ENCODE measurements around the gene FUT7.

DNA sequence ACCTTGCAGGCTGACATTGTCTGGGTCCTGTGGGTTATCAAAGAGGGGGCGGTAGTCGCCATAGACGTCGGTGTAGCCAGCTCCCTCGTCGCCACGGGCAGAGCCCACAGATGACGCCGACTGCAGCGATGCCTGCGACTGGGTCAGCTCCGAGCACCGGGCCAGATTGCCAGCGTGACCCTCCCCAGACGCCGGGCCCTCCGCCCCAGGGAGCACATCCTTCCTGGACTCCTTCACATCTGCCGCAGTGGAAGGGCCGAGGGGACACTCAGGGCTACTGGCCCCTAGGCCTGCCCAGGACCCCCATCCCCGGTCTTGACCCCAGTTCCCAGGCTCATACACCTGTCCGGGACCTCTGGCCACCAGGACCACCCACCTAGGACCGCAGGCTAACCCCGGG lies 17.7 kb downstream of the FUT7 start:
- TF ChIP-seq POLR2A (IDR thresholded peaks at IDR 0.05), result no peak
- TF ChIP-seq, protein P1, sequence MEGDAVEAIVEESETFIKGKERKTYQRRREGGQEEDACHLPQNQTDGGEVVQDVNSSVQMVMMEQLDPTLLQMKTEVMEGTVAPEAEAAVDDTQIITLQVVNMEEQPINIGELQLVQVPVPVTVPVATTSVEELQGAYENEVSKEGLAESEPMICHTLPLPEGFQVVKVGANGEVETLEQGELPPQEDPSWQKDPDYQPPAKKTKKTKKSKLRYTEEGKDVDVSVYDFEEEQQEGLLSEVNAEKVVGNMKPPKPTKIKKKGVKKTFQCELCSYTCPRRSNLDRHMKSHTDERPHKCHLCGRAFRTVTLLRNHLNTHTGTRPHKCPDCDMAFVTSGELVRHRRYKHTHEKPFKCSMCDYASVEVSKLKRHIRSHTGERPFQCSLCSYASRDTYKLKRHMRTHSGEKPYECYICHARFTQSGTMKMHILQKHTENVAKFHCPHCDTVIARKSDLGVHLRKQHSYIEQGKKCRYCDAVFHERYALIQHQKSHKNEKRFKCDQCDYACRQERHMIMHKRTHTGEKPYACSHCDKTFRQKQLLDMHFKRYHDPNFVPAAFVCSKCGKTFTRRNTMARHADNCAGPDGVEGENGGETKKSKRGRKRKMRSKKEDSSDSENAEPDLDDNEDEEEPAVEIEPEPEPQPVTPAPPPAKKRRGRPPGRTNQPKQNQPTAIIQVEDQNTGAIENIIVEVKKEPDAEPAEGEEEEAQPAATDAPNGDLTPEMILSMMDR (IDR thresholded peaks at IDR 0.05), result no peak
